ENCODE measurements around the gene E2F7. TPM values are rescaled to one million over a fixed set of nuclear protein-coding genes. Genes with fewer than 3 reads are reported as not detected.

Gene E2F7
- total and polyA plus RNA-seq, 2 of the 13 experiments (the other 11 are each of a cell fraction or from before 2014, with no cell fraction given), result 1.7 to 7.3 TPM

DNA sequence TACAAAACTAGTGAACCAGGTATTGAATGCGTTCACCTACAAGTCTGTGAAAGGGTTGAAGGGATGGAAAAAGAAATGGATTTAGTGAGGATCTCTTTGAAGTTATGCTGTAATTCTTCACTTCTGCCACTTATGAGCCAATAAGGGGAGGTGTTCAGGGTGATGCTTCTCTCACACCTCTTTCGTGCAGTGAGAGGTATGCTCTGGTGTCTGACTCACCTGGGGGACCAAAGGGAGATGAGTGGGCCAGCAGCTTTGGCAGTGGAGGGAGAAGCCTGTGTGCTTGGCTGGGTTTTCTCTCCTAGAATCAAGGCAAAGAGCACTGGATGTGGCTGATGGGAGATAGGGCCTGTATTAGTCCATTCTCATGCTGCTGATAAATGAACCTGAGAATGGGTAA is 45.4 kb downstream of the E2F7 start (continued):
- TF ChIP-seq, protein P1, sequence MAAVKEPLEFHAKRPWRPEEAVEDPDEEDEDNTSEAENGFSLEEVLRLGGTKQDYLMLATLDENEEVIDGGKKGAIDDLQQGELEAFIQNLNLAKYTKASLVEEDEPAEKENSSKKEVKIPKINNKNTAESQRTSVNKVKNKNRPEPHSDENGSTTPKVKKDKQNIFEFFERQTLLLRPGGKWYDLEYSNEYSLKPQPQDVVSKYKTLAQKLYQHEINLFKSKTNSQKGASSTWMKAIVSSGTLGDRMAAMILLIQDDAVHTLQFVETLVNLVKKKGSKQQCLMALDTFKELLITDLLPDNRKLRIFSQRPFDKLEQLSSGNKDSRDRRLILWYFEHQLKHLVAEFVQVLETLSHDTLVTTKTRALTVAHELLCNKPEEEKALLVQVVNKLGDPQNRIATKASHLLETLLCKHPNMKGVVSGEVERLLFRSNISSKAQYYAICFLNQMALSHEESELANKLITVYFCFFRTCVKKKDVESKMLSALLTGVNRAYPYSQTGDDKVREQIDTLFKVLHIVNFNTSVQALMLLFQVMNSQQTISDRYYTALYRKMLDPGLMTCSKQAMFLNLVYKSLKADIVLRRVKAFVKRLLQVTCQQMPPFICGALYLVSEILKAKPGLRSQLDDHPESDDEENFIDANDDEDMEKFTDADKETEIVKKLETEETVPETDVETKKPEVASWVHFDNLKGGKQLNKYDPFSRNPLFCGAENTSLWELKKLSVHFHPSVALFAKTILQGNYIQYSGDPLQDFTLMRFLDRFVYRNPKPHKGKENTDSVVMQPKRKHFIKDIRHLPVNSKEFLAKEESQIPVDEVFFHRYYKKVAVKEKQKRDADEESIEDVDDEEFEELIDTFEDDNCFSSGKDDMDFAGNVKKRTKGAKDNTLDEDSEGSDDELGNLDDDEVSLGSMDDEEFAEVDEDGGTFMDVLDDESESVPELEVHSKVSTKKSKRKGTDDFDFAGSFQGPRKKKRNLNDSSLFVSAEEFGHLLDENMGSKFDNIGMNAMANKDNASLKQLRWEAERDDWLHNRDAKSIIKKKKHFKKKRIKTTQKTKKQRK (IDR thresholded peaks at IDR 0.05; ENCODE audit: low read length), result no peak
- no peak for TF ChIP-seq GATA4 (IDR thresholded peaks at IDR 0.05; ENCODE audit: borderline replicate concordance, low read depth)

DNA sequence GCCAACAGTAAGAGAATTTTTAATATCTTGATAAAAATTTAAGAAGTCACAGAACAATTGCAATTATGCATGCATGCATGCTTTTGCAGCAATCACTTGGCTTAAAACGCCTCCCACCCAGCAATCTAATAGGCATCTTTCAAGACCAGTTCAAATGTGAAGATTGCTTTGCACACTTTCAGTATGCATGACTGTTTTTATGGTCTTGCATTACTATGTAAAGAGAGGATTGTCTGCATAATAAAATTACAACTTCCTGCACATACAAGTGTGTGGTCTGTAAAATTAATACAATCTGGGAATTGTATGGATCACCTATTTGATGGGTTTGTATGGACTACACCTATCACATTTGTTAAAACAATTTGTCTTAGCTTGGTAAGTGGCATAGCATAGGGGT is 48.8 kb downstream of the E2F7 start:
- no peak overlapping the region for H2AFZ ChIP-seq (ENCODE audit: low read length)
- FAIRE-seq, result no peak
- no peak for ATAC-seq
- ChIA-PET CTCF (ENCODE audit: low intra/inter-chr PET ratio, low total read pairs) (no interaction called here), POLR2A (no interaction called here)
- intact Hi-C loops (cut with micrococcal nuclease; ENCODE audit: unreplicated experiment) (no loop called here), in situ Hi-C loops (cut with HindIII; ENCODE audit: extremely low pct_ligation_motif_present, low pct_unique_long_range_greater_than_20kb) (no loop called here)
- no peaks in the 10 kb centered on the region for H3K4me1 ChIP-seq (ENCODE audit: insufficient read depth, low read length)
- BruUV-seq (replicated peaks), result no TSS peak
- DNase-seq (ENCODE audit: low spot score), result no peak
- 0 out of 5 replicates have a peak, but pooled peaks cover 0 to 1% of the 10 kb centered on the region in 2 experiments for H3K27me3 ChIP-seq (ENCODE audit: control insufficient read depth in 1 of 2, insufficient read depth in 2 of 2, low read length in 2 of 2)
- 97% methylated on average over 1 of the region's 1 CpG for WGBS (ENCODE audit: low lambda C conversion rate)
- H3K4me2 ChIP-seq (ENCODE audit: low read depth, low read length), result no peak overlapping the region
- H3K4me3 ChIP-seq (replicated peaks in 1 of 3; ENCODE audit: insufficient read depth in 1 of 3, low read depth in 2 of 3, low read length in 3 of 3), result no peak overlapping the region
- H3K36me3 ChIP-seq (replicated peaks in 1 of 2; ENCODE audit: control insufficient read depth in 1 of 2, insufficient read depth in 2 of 2, low read length in 2 of 2), result no peaks in the 10 kb centered on the region
- no peak overlapping the region for H3K27ac ChIP-seq (ENCODE audit: extremely low read length, insufficient read depth, low read length)
- H4K20me1 ChIP-seq (ENCODE audit: insufficient read depth, low read length), result no peaks in the 10 kb centered on the region
- no peak overlapping the region for H3K9ac ChIP-seq (ENCODE audit: insufficient read depth, low read depth, low read length)
- H3K9me3 ChIP-seq (ENCODE audit: low read length), result no peaks in the 10 kb centered on the region
- H3K79me2 ChIP-seq (ENCODE audit: insufficient read depth, low read length), result no peaks in the 10 kb centered on the region
- TF ChIP-seq, protein P2, sequence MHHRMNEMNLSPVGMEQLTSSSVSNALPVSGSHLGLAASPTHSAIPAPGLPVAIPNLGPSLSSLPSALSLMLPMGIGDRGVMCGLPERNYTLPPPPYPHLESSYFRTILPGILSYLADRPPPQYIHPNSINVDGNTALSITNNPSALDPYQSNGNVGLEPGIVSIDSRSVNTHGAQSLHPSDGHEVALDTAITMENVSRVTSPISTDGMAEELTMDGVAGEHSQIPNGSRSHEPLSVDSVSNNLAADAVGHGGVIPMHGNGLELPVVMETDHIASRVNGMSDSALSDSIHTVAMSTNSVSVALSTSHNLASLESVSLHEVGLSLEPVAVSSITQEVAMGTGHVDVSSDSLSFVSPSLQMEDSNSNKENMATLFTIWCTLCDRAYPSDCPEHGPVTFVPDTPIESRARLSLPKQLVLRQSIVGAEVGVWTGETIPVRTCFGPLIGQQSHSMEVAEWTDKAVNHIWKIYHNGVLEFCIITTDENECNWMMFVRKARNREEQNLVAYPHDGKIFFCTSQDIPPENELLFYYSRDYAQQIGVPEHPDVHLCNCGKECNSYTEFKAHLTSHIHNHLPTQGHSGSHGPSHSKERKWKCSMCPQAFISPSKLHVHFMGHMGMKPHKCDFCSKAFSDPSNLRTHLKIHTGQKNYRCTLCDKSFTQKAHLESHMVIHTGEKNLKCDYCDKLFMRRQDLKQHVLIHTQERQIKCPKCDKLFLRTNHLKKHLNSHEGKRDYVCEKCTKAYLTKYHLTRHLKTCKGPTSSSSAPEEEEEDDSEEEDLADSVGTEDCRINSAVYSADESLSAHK (CRISPR knock-in tag; IDR thresholded peaks at IDR 0.05; ENCODE audit: borderline replicate concordance), result no peak
- TF ChIP-seq, protein P3, sequence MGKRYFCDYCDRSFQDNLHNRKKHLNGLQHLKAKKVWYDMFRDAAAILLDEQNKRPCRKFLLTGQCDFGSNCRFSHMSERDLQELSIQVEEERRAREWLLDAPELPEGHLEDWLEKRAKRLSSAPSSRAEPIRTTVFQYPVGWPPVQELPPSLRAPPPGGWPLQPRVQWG (CRISPR knock-in tag; IDR thresholded peaks at IDR 0.05; ENCODE audit: borderline replicate concordance, low read depth), result no peak
- TF ChIP-seq ZNF761 (CRISPR knock-in tag; conservative IDR thresholded peaks at IDR 0.05), result no peak
- TF ChIP-seq ZNF468 (CRISPR knock-in tag; IDR thresholded peaks at IDR 0.05), result no peak
- no peak for TF ChIP-seq HMG20B (CRISPR knock-in tag; conservative IDR thresholded peaks at IDR 0.05)
- TF ChIP-seq ZFP36L1 (CRISPR knock-in tag; IDR thresholded peaks at IDR 0.05), result no peak
- TF ChIP-seq JUND (CRISPR knock-in tag; IDR thresholded peaks at IDR 0.05), result no peak
- no peak for TF ChIP-seq PCBP1 (IDR thresholded peaks at IDR 0.05; ENCODE audit: borderline replicate concordance, low read depth, low read length)
- TF ChIP-seq ZNF788 (CRISPR knock-in tag; IDR thresholded peaks at IDR 0.05; ENCODE audit: borderline replicate concordance), result no peak
- TF ChIP-seq SRSF4 (IDR thresholded peaks at IDR 0.05; ENCODE audit: low read depth, low read length, poor library complexity, severe bottlenecking), result no peak
- TF ChIP-seq ZNF619 (CRISPR knock-in tag; IDR thresholded peaks at IDR 0.05), result no peak
- no peak for TF ChIP-seq ZNF550 (CRISPR knock-in tag; IDR thresholded peaks at IDR 0.05; ENCODE audit: borderline replicate concordance)
- TF ChIP-seq, protein P4, sequence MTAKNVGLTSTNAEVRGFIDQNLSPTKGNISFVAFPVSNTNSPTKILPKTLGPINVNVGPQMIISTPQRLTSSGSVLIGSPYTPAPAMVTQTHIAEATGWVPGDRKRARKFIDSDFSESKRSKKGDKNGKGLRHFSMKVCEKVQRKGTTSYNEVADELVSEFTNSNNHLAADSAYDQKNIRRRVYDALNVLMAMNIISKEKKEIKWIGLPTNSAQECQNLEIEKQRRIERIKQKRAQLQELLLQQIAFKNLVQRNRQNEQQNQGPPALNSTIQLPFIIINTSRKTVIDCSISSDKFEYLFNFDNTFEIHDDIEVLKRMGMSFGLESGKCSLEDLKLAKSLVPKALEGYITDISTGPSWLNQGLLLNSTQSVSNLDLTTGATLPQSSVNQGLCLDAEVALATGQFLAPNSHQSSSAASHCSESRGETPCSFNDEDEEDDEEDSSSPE (CRISPR knock-in tag; IDR thresholded peaks at IDR 0.05), result no peak
- no peak for TF ChIP-seq KAT2B (IDR thresholded peaks at IDR 0.05; ENCODE audit: borderline replicate concordance, low read depth, low read length)
